Body of pancreas (tissue), 4 donors: ENCODE results near the gene PPM1K. TPM values are rescaled to one million over a fixed set of nuclear protein-coding genes. Genes with fewer than 3 reads are reported as not detected.
A peak's percentile ranks its signal among the peaks of the same experiment; 100 is the strongest.

Source experiments
- ATAC-seq: fragments of 150-250 bp; one replicate; pipeline ENCODE4 v1.9.1; 2016
- DNase-seq, 4 donors: peaks; one replicate each; pipeline ENCODE4 v3.0.0-alpha.2; 2019
- H3K27ac ChIP-seq, 4 donors: fragments of 200-600 bp; sonication (generic); 1 replicate in 3 of 4; 2 replicates in 1 of 4; pipeline versions ENCODE4 v1.5.1 to v1.6.1; 2016 to 2019; ENCODE audit warnings: mild to moderate bottlenecking in 1 of 4, mixed read lengths in 1 of 4, moderate library complexity in 1 of 4
- H3K27me3 ChIP-seq, 2 donors: fragments of 200-600 bp; sonication (generic); one replicate each; pipeline ENCODE4 v1.6.0; 2016; ENCODE audit warnings: mild to moderate bottlenecking in 1 of 2
- H3K36me3 ChIP-seq, 2 donors: fragments of 200-600 bp; sonication (generic); replicated peaks in 1 of 2; 2 replicates each; pipeline ENCODE4 v1.5.1; 2016; ENCODE audit warnings: low read depth in 2 of 2; ENCODE audit not compliant: insufficient read depth in 1 of 2
- H3K4me1 ChIP-seq: fragments of 200-600 bp; sonication (generic); one replicate; pipeline ENCODE4 v1.6.0; 2016
- H3K4me3 ChIP-seq, 2 donors: fragments of 200-600 bp; sonication (generic); 1 replicate in 1 of 2; 2 replicates in 1 of 2; pipeline ENCODE4 v1.5.1; 2016 to 2019
- H3K9me3 ChIP-seq, 3 donors: fragments of 200-600 bp; sonication (generic); 1 replicate in 2 of 3; 2 replicates in 1 of 3; pipeline ENCODE4 v1.5.1; 2016
- CTCF ChIP-seq, 7 experiments: fragments of 450-650 bp in 4 of 7; fragments of 200-600 bp in 3 of 7; sonication (generic) in 3 of 7; IDR thresholded peaks; one replicate each; pipeline ENCODE4 v1.5.1; 2016 to 2019; ENCODE audit warnings: antibody characterized with exemption in 7 of 7
- POLR2A ChIP-seq, 3 donors: fragments of 450-650 bp; IDR thresholded peaks; one replicate each; pipeline ENCODE4 v1.6.1; 2016; ENCODE audit warnings: antibody characterized with exemption in 3 of 3, mild to moderate bottlenecking in 2 of 3
- WGBS, 2 donors: methylation state at CpG; one replicate each; pipeline ENCODE4 v1.1.5; 2017; 5-methylcytosine and 5-hydroxymethylcytosine counted together
- intact Hi-C: fragments of 100-400 bp; cut with DNase I; formaldehyde crosslinking; loops from one replicate; pipeline ENCODE4 v1.15.1; 2023
- total RNA-seq, 2 donors: library from RNA; depleted of rRNA; stranded (reverse); fragments of >200 nt; gene quantifications; one replicate each; pipeline ENCODE4 v1.1.0, GENCODE V29; 2016

Gene PPM1K
- total RNA-seq, 2 donors from 2014 or later = 29.3 to 56.4 TPM

- Histone ChIP-seq H3K9me3 (no peaks in the 10 kb centered on the region), H3K4me1 (no peaks in the 10 kb centered on the region), H3K27me3 (no peaks in the 10 kb centered on the region), H3K4me3 (no peak overlapping the region), H3K27ac (no peak overlapping the region), H3K36me3 (no peaks in the 10 kb centered on the region)
- 56 to 76% methylated on average over 1 of the region's 1 CpG for WGBS, 2 donors
- TF ChIP-seq CTCF (IDR thresholded peaks at IDR 0.05) (no peak), POLR2A (IDR thresholded peaks at IDR 0.05) (no peak)
- intact Hi-C loops = loop anchor here (10.0 kb wide), 1 partner anchor 229 kb away; the partner anchor contains the start of gene HERC5
- ATAC-seq = no peak
- DNase-seq = no peak
Measured at GRCh38 chr4:88226143-88226542, 58.2 kb downstream of the PPM1K start.

GRCh38 chr4:88225232-88226105 is 58.9 kb downstream of the PPM1K start:
- Histone ChIP-seq H3K4me1 (no peaks in the 10 kb centered on the region), H3K9me3 (no peaks in the 10 kb centered on the region), H3K36me3 (no peaks in the 10 kb centered on the region), H3K27me3 (no peaks in the 10 kb centered on the region), H3K4me3 (no peak overlapping the region), H3K27ac (no peak overlapping the region)
- no peak for TF ChIP-seq CTCF (IDR thresholded peaks at IDR 0.05)
- TF ChIP-seq POLR2A (IDR thresholded peaks at IDR 0.05) = no peak
- DNase-seq (no peak), ATAC-seq (no peak)
- 66 to 71% methylated on average over 3 of the region's 3 CpGs for WGBS, 2 donors
- intact Hi-C loops = loop anchor here (10.0 kb wide), 1 partner anchor 229 kb away; the partner anchor contains the start of gene HERC5

- no peak overlapping the region for H3K4me3 ChIP-seq
- H3K4me1 ChIP-seq = no peaks in the 10 kb centered on the region
- DNase-seq (no peak), ATAC-seq (no peak)
- no peak overlapping the region for H3K27ac ChIP-seq
- WGBS, 2 donors = 83 to 93% methylated on average over 1 of the region's 1 CpG
- intact Hi-C loops = loop anchor here (5.0 to 10.0 kb wide), 2 partner anchors 231 to 289 kb away; partner anchors contain the start of gene HERC5
- H3K27me3 ChIP-seq = no peaks in the 10 kb centered on the region
- no peaks in the 10 kb centered on the region for H3K36me3 ChIP-seq
- no peaks in the 10 kb centered on the region for H3K9me3 ChIP-seq
- TF ChIP-seq POLR2A (IDR thresholded peaks at IDR 0.05) (no peak), CTCF (IDR thresholded peaks at IDR 0.05) (no peak)
Measured at GRCh38 chr4:88223516-88223915, 60.8 kb downstream of the PPM1K start.

GRCh38 chr4:88219099-88219498 is 65.3 kb downstream of the PPM1K start:
- intact Hi-C loops = loop anchor here (10.0 kb wide), 1 partner anchor 364 kb away; no protein-coding TSS in a partner anchor
- DNase-seq (peak in 1 of 4 donors; percentile 8), ATAC-seq (peak; percentile 62)
- 1 to 2% methylated on average over 5 of the region's 5 CpGs for whole genome bisulfite sequencing, 2 donors
- Histone ChIP-seq H3K4me3 (no peak overlapping the region), H3K27ac (no peak overlapping the region), H3K36me3 (no peaks in the 10 kb centered on the region), H3K27me3 (no peaks in the 10 kb centered on the region), H3K9me3 (no peaks in the 10 kb centered on the region), H3K4me1 (peaks cover 13% of the 10 kb centered on the region)
- TF ChIP-seq POLR2A (IDR thresholded peaks at IDR 0.05) = no peak
- TF ChIP-seq CTCF (IDR thresholded peaks at IDR 0.05) = peak; percentile 41 to 82 (median 75)
